HPDE6-E6E7 (cell line): ENCODE measurements around the gene FCGR3A.
"Not testable (repeated sequence)": the region's sequence is repeated elsewhere in the genome, so short reads cannot be mapped to it uniquely, and the experiment has no call there.

ENCODE experiments used
- DNase-seq: peaks from one replicate; pipeline ENCODE4 v3.0.0; 2011; ENCODE audit warnings: missing footprints; ENCODE audit errors: extremely low spot score

FCGR3A gene

GRCh38 chr1:161556990-161557389, 7.4 kb upstream of the FCGR3A start:
- not testable (repeated sequence) for DNase-seq

DNA sequence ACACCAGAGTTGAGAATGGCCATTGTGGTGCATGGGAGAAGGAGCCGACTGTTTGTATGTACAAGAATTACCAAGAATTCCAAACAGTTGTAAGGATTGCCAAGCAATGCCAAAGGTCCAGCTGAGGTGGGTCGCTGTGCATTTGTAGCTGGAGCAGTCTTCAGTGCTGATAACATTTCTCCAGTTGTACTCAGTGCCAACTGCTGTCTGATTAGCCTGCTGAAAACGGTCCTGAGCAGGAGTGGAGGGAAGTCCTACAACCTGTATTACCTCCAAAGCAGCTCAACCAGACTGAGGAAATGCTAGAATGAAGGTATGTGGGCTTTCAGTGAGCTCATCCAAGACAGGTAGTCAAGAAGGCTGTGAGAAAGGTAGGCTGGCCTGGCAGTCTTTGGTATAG, 6.5 kb upstream of the FCGR3A start:
- DNase-seq = not testable (repeated sequence)

DNA sequence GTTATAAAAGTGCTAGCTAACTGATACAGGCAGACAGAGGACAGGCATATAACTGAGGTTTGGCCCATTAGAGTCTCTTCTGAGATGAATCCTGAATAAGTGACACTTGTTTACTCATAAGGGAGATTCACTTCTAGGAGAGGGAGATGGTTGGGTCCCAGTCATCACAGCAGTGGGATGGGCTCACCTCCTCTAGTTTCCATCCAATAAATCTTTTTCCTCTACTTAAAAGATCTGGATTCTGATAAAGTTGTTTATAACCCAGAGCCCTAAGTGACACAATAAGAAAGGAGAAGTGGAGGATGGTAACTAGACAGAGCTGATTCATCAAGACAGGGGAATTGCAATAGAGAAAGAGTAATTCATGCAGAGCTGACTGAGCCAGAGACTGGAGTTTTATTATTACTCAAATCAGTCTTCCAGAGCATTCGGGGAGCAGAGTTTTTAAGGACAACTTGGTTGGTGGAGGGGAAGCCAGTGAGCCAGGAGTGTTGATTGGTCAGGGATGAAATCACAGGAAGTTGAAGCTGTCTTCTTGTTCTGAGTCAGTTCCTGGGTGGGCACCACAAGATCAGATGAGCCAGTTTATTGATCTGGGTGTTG, 5.3 kb upstream of the FCGR3A start:
- not testable (repeated sequence) for DNase-seq

GRCh38 chr1:161554340-161554739, 4.7 kb upstream of the FCGR3A start:
- DNase-seq = not testable (repeated sequence)

GRCh38 chr1:161553631-161554030, 4.0 kb upstream of the FCGR3A start:
- DNase-seq = not testable (repeated sequence)

DNA sequence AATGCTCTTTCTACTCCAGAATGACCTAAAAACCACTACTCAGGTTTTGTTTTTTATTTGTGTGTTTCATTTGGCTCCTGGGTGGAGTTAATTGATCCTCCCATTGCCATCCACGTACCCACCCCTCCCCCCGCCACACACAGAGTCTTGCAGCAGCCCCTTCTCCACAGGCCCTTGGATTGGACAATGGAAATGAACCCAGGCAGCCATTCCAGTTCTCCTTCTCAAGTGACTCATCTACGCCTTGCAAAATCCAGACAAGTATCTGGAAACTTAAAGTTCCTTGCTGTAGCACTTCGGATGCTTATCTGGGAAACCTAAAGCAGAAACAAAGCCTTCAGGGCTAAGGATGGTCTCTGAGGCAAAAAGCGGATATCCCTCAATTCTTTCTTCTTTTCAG, 1.3 kb upstream of the FCGR3A start:
- not testable (repeated sequence) for DNase-seq

DNA sequence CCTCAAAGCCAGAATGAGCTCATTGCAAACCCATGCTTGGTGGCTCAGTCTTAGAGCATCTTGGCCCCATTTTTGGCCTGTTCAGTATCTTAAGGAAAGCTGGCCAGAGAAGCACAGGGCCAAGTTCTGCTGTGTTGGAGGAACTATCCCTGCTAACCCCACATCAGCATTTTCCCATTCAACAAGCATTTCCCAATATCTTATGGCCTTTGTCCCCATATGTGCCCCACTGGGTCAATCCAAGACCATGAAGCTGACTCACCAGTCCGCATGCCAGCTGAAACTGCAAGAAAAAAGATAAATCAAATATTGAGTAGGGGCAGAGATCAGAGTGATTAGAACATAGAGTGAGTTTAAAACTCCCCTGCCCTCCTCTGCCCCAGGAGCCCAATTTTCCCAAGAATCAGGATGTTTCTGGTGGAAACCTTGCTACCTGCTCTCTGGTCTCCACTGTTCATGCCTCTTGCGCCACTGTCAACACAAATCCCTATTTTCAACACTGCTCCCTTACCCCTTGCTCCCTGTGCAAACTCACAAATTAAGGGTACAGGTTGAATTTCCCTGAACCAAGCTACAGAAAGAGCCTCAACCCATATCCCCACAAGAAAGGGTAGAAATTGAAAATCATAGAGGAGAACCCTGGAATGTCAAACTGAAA, 740 bp downstream of the FCGR3A start:
- not testable (repeated sequence) for DNase-seq

- DNase-seq = not testable (repeated sequence)
Observed at GRCh38 chr1:161547995-161548741, 1.4 kb downstream of the FCGR3A start.

GRCh38 chr1:161545005-161545731, 4.5 kb downstream of the FCGR3A start:
- DNase-seq = not testable (repeated sequence)

- DNase-seq = not testable (repeated sequence)
Observed at GRCh38 chr1:161543125-161543524, 6.5 kb downstream of the FCGR3A start.

GRCh38 chr1:161542091-161542559, 7.5 kb downstream of the FCGR3A start:
- DNase-seq = not testable (repeated sequence)

- not testable (repeated sequence) for DNase-seq
Observed at GRCh38 chr1:161540570-161540960, 9.1 kb downstream of the FCGR3A start.

- peak; percentile 23 for DNase-seq
Observed at GRCh38 chr1:161539731-161540569, 9.7 kb downstream of the FCGR3A start.

GRCh38 chr1:161538925-161539479, 10.6 kb downstream of the FCGR3A start:
- DNase-seq = not testable (repeated sequence)

DNA sequence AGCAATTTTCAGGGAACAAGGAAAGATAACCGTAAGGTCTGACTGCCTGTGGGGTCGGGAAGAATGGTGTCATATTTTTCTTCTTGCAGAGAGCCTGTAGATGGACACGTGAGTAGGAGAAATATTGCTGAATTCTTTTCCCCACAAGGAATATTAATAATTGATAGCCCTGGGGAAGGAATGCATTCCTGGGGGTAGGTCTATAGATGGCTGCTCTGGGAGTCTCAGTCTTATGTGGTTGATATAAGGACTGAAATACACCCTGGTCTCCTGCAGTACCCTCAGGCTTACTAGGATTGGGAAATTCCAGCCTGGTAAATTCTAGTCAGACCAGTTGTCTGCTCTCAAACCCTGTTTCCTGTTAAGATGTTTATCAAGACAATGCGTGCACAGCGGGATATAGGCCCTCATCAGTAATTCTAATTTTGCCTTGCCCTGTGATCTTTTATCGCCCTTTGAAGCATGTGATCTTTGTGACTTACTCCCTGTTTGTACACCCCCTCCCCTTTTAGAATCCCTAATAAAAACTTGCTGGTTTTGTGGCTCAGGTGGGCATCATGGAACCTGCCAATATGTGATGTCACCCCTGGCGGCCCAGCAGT, 12.4 kb downstream of the FCGR3A start:
- DNase-seq = not testable (repeated sequence)

- DNase-seq = not testable (repeated sequence)
Observed at GRCh38 chr1:161532644-161533567, 16.7 kb downstream of the FCGR3A start.

DNA sequence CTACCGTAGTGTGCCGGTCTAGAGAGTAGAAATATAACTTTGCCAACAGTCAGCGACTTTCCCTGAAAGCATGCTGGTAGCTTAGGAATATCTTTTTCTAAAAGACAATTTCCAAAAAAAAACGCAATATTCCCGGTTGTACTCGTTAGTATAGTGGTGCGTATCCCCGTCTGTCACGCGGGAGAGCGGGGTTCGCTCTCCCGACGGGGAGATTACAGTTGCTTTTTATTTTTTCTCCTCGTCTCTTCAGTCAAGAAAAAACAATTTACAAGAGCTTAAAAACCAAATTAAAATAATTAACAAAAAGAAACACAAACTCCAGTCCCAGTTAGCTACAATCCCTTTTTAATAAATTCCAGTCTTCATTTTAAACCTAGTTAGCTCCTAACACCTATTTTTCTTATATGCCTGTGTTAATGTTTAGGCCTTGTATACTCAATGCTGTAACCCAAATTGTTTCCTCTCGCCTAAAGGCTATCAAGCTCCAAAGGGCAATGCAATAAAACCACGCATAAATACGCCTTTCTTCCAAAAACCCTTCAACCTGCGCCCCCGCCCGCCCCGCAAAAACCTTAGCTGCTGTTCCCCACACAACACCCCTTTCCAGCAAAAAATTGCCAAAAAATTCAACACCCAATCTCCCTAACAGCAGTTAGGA, 17.5 kb downstream of the FCGR3A start:
- DNase-seq = no peak
